Activated CD8-positive, alpha-beta memory T cell treated with anti-CD3 and anti-CD28 coated beads, Interleukin-2, amount 50 U/mL, for 48 hours (primary cell): ENCODE results near the gene TRHDE.

Experiments used
- DNase-seq: peaks from one replicate; pipeline ENCODE4 v3.0.0-alpha.2; 2020

TRHDE gene, protein sequence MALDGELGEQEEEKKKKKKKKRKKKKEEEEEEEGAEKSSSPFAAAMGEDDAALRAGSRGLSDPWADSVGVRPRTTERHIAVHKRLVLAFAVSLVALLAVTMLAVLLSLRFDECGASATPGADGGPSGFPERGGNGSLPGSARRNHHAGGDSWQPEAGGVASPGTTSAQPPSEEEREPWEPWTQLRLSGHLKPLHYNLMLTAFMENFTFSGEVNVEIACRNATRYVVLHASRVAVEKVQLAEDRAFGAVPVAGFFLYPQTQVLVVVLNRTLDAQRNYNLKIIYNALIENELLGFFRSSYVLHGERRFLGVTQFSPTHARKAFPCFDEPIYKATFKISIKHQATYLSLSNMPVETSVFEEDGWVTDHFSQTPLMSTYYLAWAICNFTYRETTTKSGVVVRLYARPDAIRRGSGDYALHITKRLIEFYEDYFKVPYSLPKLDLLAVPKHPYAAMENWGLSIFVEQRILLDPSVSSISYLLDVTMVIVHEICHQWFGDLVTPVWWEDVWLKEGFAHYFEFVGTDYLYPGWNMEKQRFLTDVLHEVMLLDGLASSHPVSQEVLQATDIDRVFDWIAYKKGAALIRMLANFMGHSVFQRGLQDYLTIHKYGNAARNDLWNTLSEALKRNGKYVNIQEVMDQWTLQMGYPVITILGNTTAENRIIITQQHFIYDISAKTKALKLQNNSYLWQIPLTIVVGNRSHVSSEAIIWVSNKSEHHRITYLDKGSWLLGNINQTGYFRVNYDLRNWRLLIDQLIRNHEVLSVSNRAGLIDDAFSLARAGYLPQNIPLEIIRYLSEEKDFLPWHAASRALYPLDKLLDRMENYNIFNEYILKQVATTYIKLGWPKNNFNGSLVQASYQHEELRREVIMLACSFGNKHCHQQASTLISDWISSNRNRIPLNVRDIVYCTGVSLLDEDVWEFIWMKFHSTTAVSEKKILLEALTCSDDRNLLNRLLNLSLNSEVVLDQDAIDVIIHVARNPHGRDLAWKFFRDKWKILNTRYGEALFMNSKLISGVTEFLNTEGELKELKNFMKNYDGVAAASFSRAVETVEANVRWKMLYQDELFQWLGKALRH

DNA sequence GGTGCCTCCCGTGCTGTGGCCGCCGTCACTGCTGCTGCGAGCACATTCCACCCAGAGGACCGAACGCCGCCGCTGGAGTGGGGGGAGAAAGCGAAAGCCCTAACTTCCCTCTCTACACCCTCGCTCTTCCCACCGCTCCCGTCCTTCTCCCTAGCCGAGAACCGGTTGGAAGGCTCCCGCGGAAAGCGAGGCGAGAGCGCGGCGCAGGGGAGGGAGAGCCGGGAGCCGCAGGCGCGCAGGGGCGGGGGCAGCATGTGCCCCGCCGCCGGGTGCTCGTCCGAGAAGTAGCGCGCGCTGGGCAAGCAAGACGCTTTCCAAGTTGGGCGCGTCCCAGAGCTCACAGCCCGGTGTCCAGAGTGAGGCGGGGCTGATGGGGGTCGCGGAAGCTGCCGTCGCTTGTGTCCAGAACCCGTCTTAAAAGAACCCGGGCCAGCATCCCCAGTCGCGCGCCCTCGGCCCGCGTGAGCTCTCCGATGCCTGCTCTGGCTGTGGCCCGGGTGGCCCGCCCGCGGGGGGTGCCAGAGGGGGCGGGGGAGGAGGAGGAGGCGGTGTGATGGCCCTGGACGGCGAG lies at the start of gene TRHDE:
TRHDE (plus strand) TSS at position 280 of the 571 bp plus-strand sequence; CDS start at position 554, 274 bp downstream.
- no peak for DNase-seq

DNA sequence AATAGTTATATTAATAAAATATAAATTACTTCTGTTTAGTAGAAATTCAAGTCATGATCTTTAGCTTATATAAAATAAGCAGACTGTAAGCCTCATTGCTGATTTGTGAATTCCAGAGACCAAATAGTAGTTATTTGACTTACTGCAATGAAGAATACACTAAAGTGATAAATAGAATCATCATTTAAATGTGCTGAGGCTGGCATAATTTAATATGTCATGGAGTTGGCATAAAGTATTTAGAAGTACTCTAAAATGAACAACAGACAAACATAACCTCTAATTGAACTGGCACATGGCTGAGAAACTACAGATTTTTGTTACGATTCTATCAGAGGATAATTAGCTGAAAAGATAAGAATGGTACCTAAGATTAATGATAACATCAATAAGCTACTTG lies 45.7 kb upstream of the TRHDE start:
- DNase-seq: no peak

DNA sequence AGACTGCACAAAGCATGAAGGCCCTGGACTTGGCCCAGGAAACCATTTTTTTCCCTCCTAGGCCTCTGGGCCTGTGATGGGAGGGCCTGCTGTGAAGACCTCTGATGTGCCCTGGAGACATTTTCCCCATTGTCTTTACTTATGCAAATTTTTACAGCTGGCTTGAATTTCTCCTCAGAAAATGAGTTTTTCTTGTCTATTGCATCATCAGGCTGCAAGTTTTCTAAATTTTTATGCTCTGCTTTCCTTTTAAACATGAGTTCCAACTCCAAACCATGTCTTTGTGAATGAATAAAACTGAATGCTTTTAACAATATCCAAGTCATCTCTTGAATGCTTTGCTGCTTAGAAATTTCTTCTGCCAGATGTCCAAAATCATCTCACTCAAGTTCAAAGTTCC lies 43.7 kb upstream of the TRHDE start:
- no peak for DNase-seq

DNA sequence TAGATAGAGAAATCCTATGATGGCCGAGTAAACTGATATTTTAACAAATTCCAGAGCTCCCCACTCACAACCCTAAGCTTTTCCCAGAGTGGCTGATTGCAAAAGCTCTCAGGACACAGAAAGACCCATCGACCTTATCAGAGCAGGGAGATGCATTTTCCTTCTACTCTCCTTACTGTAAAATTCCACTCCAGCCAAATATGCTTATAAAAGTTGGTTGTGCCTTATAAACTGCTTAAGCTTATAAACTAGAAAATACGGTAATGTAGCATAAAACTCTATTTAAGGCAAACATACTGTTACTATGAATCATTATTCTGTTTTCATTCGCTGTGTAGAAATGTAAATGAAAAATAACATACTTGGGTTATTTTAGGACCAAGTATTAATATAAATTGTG lies 41.6 kb upstream of the TRHDE start:
- DNase-seq: no peak

DNA sequence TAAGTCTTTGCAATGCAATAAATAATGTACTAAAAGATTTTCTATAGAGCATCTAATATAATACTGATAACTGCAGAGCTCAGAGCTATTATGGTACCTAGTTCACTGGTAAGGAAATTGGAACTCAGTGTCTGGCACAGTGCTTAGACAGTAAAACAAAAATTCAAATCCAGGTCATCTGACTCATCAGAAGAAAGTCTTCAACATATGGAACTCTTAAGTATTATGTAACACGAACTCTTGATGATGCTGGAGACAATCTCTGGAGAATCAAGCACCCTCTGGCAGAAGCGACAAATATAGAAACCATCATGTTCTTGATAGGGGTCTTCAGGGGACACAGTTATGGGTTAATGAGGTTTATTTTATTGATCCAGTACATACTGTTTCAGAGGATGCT lies 37.3 kb upstream of the TRHDE start:
- no peak for DNase-seq

DNA sequence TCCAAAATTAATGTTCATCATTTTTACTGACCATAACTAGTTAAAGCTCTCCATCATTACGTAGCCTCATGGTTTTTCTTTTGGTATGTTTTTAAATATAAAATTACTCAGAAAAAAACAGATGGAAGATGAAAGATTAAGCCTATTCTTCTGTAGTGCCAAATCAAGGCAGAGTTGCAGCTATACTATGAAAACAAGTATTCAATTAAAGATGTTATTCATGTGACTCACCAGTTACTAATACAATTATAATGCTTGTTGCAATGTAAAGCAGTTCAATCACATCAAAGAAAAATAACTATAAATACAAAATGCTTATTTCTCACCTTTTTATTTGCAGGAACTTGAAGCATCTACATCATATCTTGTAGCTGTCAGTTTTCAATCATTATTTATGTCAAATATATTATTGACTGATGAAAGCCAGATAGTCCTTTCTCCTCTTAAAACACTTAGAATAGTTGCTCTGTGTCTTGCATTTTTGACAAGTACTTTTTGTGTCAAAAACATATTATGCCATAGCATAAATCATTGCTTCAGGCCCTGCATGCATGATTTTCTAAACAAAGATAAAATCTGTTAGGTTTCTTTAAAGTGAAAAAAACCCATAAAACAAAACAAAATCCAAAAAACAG lies 36.0 kb upstream of the TRHDE start:
- no peak for DNase-seq

DNA sequence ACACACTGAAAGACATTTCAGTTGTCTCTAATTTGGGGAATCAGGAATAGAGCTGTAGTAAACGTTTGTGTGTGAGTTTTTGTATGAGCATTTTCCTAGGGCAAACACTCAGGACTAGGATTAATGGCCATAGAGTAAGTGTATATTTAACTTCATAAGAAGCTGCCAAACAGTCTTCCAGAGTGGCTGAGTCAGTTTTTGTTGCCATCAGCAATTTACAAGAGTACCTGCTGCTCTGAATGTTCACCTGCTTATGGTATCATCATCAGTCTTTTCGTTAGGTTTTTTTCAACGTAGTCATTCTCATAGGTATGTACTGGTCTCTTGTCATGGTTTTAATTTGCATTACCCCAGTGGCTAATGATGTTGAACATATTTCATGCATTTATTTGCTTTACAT lies 30.6 kb upstream of the TRHDE start:
- DNase-seq: no peak

DNA sequence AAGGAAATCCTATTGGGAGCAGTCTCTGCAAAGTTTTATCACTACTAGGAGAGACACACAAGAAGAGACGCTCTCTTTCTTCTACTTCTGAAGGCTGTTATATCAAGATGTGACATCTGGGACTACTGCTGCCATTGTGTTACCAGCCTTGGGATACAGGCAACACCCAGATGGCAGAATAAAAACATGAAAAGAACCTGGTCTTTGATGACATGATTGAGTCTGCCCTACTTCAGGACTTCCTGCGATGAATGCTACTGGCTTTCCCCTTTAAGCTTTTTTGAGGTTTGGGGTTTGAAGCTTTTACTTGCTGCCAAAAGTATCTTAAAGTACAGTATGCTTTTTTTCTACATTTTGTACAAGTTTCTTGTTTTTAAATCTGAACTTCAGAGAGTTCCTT lies 29.2 kb upstream of the TRHDE start:
- no peak for DNase-seq

DNA sequence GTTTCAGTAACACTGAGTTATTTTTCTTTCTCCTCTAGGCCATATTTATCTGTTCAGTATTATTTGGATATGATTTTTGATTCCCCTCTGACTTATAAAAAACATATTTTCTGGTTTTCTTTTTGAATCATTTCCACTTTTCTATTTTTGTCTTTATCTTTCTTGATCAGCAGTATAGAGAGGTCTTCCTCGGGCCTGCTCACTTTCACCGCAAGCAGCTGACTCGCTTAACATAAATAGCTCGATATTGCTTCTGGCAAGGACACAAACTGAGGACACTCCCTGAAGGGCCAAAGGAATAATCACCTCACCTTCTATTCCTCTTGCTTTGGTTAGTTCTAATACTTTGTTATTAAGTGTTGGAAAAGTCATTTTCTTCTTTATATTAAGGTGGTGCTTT lies 25.8 kb upstream of the TRHDE start:
- no peak for DNase-seq

DNA sequence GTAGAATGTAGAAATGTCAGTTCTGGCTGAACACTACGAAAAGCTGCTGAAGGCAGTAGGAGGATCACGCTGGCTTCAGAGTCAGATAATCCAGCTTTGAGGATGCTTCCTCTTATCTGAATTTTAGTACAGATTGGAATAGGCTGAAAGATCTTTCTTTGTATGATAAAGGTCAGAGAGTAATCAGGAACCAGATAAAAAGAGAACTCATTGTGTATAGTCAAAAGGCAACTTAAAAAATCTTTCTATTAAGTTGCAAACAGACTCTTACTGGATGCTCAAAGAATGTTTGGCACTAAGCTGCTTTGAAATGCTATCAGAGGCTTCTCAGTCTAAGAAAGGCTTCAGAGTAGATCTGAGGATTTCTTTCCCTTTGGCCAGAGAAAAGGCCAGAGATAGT lies 21.8 kb upstream of the TRHDE start:
- DNase-seq: no peak

DNA sequence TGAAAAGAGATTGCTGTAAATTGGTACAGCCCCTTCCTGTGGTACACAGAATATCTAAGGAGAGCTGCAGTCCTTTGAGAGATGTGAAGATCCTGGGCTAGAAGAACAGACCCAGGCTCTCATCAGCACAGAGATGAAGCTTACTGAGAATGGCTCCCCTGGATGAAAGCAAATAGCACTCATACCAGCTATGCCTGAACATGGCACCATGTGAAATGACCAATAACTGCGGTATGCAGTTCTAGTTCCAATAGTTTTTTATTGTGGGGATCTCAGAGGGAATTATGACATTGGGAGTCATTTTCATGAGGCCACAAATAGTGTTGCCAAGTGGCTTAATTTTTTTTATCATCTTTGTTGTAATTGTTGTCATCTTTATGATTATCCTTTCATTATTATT lies 15.4 kb upstream of the TRHDE start:
- no peak for DNase-seq

DNA sequence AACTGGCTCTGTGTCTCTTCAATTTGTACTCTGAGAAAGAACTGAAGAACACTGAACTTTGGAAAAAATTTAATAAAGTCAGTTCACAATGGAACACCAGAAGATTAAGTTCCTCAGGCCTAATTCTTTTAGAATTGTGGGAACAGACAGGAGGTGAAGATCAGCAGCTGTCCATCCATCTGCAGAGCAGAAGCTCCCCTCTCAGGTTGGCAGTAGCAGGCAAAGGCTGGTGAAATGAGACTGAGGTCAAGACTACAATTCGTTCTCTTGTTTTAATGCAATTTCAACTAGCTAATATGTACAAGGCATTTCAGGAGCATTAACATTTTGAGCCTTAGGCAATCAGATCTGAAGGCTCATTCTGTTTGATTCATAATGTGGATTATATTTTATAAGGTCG lies 10.3 kb upstream of the TRHDE start:
- DNase-seq: no peak

DNA sequence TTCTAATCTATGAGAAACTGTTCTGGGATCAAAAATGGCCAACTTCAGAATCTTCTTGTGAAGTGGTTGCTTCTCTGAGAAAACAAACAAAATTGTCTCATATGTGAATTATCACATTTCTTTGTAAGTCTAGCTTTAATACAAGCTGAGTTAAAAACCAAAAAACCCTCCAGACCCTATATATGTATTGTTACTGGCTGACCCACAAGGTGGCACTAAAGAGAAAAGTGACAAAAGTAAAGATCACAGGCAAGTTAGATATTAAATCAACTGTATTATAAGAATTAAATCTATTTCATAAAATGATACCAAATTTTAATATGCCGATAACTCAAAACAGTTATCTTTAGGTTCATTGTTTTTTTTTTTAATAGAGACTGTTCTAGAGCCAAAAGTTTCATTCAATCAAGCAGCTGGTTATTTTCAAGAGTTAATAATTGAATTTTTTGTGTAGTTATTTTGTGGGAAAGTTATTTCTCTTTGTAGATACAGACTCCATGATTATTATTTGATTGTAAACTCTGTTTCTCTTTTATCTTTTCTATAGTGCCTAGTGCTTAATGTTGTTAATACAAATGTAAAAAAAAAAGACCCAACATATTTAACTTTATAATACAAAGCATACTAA lies 7.5 kb upstream of the TRHDE start:
- no peak for DNase-seq

DNA sequence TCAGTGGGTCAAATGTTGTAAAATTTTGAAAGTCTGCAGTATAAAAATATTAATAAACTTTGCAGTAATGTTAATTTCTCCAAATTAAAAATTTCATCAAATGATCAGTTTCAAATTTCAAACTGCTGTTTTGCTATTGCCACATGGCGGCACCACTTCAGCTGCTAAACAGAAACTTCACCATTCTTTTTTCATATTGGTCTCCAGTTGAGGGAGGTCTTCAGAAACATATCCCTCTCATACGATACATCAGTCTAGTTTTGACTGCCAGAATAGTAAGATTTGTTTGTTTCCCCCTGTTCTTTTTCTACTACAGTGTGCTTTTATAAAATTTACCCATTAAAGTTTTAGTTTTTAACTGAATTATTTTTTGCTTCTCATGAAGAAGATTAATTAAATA lies 4.2 kb upstream of the TRHDE start:
- DNase-seq: no peak

DNA sequence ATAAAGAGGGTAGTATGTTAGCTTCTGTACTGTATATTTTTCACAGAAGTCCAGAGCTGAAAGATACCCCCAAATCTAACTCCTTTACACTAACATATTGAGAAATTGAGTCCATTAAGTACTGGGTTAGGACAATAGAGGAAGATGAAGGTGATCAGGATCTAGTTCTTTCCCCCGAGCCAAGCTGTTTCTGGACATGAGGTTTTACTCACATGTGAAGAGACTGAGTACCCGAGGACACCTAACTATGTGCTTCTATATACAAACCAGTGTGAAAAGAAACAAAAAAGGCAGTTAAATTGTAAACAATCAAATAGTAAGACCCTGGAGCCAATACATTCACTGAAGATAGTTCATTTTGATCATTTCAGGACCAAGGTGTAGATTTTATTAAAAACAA lies 3.8 kb upstream of the TRHDE start:
- no peak for DNase-seq

DNA sequence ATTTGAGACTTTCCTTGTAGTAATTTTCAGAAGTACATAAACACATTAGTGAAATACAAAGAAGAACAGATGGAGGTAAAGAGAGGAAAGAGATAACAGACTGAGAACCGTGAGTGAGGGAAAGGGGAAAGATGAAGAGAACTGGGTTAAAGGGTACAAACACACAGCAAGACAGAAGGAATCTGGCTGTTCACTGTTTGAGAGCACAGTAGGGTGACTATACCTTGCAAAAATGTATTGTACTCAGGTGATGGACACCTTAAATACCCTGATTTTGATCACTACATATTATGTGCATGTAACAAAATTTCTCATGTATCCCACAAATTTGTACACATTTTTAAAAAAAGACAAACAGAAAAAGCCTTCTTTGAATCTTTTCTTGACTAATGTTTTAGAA lies 2.7 kb upstream of the TRHDE start:
- no peak for DNase-seq

DNA sequence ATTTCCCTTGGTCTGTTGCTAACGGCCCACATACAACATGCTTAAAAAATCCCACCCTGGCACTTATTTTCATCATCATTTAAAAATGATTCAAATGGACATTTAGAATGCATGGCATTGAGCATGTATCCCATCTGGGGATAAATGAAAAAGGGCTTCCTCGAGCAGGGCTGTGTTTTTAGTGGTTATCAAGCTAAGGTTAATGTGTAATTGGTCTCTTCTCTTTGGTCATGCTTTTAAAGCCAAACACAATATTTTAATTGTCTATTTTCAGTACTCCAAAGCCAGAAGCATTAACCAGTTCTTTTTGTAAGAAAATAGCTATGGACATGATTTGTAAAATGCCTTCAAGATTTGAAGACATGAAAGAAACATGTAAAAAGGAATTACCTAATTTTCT lies 1.9 kb upstream of the TRHDE start:
- no peak for DNase-seq

DNA sequence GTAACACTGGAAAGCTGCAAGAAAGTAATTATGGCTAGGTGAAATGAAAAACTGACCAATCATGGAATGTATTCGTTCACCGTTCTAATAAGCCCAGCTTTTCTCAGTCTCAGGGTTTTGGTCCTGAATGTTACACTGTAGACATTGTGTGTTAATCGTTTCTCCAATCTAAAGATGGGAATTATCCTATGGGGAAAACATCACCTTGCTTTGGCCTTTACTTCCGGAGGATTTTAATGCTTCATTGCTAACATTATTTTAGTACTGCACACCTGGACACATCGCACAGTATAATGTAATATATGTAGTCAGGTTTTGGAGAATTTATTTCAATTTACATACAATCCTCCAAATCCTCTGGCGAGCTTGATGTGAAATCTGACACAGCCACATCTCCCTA lies 1.2 kb upstream of the TRHDE start:
- DNase-seq: no peak

DNA sequence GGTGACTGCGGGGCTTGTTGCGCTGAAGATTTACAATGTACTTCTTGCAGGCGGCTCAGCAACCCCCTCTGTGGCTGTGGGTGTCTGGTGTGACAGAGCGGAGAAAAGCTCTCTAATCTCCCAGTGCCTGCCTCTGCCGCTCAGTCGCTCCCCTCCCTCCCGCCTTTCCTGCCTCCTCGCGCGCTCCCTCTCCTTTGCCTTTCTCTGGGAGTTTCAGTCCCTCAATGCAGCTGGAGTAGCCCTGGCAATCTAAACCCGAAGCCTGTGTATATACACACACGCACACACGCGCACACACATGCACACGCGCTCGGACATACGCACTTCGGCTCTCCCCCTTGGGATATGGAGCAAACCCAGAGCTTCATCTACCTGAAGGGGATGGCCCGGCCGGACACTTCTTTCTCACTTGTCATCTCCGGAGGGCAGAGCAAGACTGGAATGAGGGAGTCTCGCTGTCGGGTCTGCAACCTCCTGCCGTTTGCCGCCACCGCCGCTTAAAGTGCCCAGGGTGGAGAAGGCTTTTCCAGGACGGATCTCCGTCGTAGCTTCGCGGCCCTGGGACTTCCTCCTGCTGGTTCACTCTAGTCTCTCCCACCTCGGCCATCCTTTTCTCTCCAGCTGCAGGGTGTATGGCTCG lies 599 bp upstream of the TRHDE start:
- no peak for DNase-seq

DNA sequence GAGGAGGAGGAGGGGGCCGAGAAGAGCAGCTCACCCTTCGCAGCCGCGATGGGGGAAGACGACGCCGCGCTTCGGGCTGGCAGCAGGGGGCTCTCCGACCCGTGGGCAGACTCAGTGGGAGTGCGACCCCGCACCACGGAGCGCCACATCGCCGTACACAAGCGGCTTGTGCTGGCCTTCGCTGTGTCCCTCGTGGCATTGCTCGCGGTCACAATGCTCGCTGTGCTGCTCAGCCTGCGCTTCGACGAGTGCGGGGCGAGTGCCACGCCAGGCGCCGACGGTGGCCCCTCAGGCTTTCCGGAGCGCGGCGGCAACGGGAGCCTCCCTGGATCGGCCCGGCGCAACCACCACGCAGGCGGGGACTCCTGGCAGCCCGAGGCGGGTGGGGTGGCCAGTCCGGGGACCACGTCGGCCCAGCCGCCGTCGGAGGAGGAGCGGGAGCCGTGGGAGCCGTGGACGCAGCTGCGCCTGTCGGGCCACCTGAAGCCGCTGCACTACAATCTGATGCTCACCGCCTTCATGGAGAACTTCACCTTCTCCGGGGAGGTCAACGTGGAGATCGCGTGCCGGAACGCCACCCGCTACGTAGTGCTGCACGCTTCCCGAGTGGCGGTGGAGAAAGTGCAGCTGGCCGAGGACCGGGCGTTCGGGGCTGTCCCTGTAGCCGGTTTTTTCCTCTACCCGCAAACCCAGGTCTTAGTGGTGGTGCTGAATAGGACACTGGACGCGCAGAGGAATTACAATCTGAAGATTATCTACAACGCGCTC lies 745 bp downstream of the TRHDE start:
- DNase-seq: no peak

DNA sequence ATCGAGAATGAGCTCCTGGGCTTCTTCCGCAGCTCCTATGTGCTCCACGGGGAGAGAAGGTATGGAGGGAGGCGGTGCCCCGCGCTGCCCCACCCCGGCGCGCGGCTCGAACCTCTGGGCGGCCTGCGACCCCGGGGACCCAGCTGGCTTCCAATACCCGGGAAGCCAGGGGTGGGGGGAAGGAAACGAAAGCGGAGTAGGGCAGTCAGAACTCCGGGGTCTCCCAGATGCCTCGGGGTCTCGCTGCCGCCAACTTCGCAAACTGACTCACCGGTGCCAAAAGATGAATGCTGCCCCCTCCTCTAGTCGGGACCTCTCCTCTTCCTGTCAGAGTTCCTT lies 1.3 kb downstream of the TRHDE start:
- no peak for DNase-seq
